GM12878 (cell line): ENCODE measurements around the gene GALNT12. TPM values are rescaled to one million over a fixed set of nuclear protein-coding genes. Genes with fewer than 3 reads are reported as not detected.
A peak's percentile ranks its signal among the peaks of the same experiment; 100 is the strongest.

Experiments
- ATAC-seq: fragments of 200-7000 bp; cut with Tn5 transposase; 3 replicates; pipeline ENCODE4 v1.9.1; 2020; ENCODE audit warnings: mild to moderate bottlenecking, moderate library complexity
- BruUV-seq: library from RNA; stranded (reverse); fragments of 400-500 nt; replicated peaks from 2 replicates; lab custom pipeline; 2021; lab: Mats Ljungman, UMichigan
- CTCF ChIA-PET: fragments of 300-600 bp; sonication (Branson Sonifier 250); formaldehyde crosslinking; extraction: SDS; loops from one replicate; lab custom pipeline; 2021; ENCODE audit warnings: inconsistent platforms; lab: Yijun Ruan, JAX
- POLR2A ChIA-PET: fragments of 350-600 bp; formaldehyde crosslinking; extraction: SDS; loops from one replicate; lab custom pipeline; 2021; ENCODE audit warnings: inconsistent platforms; lab: Charles Lee
- RAD21 ChIA-PET: fragments of 300-600 bp; sonication (Branson Sonifier 250); formaldehyde crosslinking; loops from one replicate; lab custom pipeline; 2023; ENCODE audit warnings: antibody characterized with exemption; ENCODE audit not compliant: unreplicated experiment; lab: Charles Lee
- SMC1A ChIA-PET: fragments of 300-600 bp; sonication (Branson Sonifier 250); formaldehyde crosslinking; loops from one replicate; lab custom pipeline; 2023; ENCODE audit not compliant: unreplicated experiment, uncharacterized antibody; lab: Charles Lee
- DNase-seq: peaks from one replicate; pipeline ENCODE4 v3.0.0-alpha.2; 2011; ENCODE audit warnings: low read depth, low spot score
- FAIRE-seq: peaks from 3 replicates; lab custom pipeline; 2011; peaks lifted over from hg19 to GRCh38; lab: Jason Lieb, UNC
- H2AFZ ChIP-seq: 2 replicates; pipeline ENCODE4 v1.6.0; 2011; ENCODE audit warnings: low read depth, low read length, control low read depth; ENCODE audit not compliant: control insufficient read depth
- H3K27ac ChIP-seq: 2 replicates; pipeline ENCODE4 v1.5.1; 2011; ENCODE audit warnings: control low read depth; ENCODE audit not compliant: control insufficient read depth, insufficient read depth
- H3K27me3 ChIP-seq, 2 experiments: replicated peaks in 1 of 2; 2 replicates each; pipeline versions ENCODE4 v1.6.0 to v1.6.1; 2011; ENCODE audit warnings: low read length in 1 of 2; ENCODE audit not compliant: control insufficient read depth in 2 of 2, insufficient read depth in 2 of 2
- H3K36me3 ChIP-seq, 2 experiments: 2 replicates each; pipeline ENCODE4 v1.5.1; 2011; ENCODE audit warnings: low read length in 1 of 2; ENCODE audit not compliant: control insufficient read depth in 2 of 2, insufficient read depth in 2 of 2
- H3K4me1 ChIP-seq: 2 replicates; pipeline ENCODE4 v1.6.1; 2011; ENCODE audit warnings: mild to moderate bottlenecking, low read length, moderate library complexity, mixed read lengths; ENCODE audit not compliant: control insufficient read depth, insufficient read depth
- H3K4me2 ChIP-seq: 2 replicates; pipeline ENCODE4 v1.6.0; 2011; ENCODE audit warnings: control low read depth; ENCODE audit not compliant: control insufficient read depth, insufficient read depth
- H3K4me3 ChIP-seq: fragments of 200-600 bp; sonication (generic); 2 replicates; pipeline ENCODE4 v1.5.1; 2016
- H3K79me2 ChIP-seq: 2 replicates; pipeline ENCODE4 v1.6.0; 2011; ENCODE audit warnings: low read length; ENCODE audit not compliant: control insufficient read depth, insufficient read depth
- H3K9ac ChIP-seq: 2 replicates; pipeline ENCODE4 v1.8.0; 2011; ENCODE audit warnings: low read length, control low read depth, mixed read lengths; ENCODE audit not compliant: control insufficient read depth, insufficient read depth
- H3K9me3 ChIP-seq: replicated peaks from 3 replicates; pipeline ENCODE4 v1.5.1; 2011; ENCODE audit warnings: mild to moderate bottlenecking, low read length; ENCODE audit not compliant: control insufficient read depth, insufficient read depth
- H4K20me1 ChIP-seq: 2 replicates; pipeline ENCODE4 v1.6.0; 2011; ENCODE audit not compliant: control insufficient read depth, insufficient read depth
- CUX1 ChIP-seq: IDR thresholded peaks from 2 replicates; pipeline ENCODE4 v1.6.1; 2012; ENCODE audit warnings: improper control_type of control experiment, low read depth, low read length; ENCODE audit not compliant: insufficient replicate concordance
- FOXM1 ChIP-seq: IDR thresholded peaks from 2 replicates; pipeline ENCODE4 v1.6.1; 2012; ENCODE audit warnings: low read depth, mild to moderate bottlenecking, inconsistent platforms, low read length, moderate library complexity
- HDGF ChIP-seq: fragments of 450-650 bp; IDR thresholded peaks from 2 replicates; pipeline ENCODE4 v1.6.1; 2016; ENCODE audit warnings: antibody characterized with exemption
- IKZF1 ChIP-seq: fragments of 450-650 bp; conservative IDR thresholded peaks from 2 replicates; pipeline ENCODE4 v1.6.1; 2017; ENCODE audit warnings: antibody characterized with exemption, mild to moderate bottlenecking
- IRF3 ChIP-seq: fragments of 450-650 bp; IDR thresholded peaks from 2 replicates; pipeline ENCODE4 v1.6.1; 2014; ENCODE audit warnings: mild to moderate bottlenecking
- IRF4 ChIP-seq: IDR thresholded peaks from 2 replicates; pipeline ENCODE4 v1.6.1; 2011; ENCODE audit warnings: low read depth, low read length
- MTA3 ChIP-seq: IDR thresholded peaks from 2 replicates; pipeline ENCODE4 v1.6.1; 2012; ENCODE audit warnings: low read length, inconsistent platforms, borderline replicate concordance
- SMC3 ChIP-seq: IDR thresholded peaks from 2 replicates; pipeline ENCODE4 v1.6.1; 2011; ENCODE audit warnings: low read length, improper control_type of control experiment, borderline replicate concordance
- YBX1 ChIP-seq: fragments of 450-650 bp; IDR thresholded peaks from 2 replicates; pipeline ENCODE4 v1.6.1; 2016; ENCODE audit warnings: antibody characterized with exemption
- YY1 ChIP-seq: IDR thresholded peaks from 2 replicates; pipeline ENCODE4 v1.6.1; 2011; ENCODE audit warnings: low read depth, mild to moderate bottlenecking, low read length
- ZNF592 ChIP-seq: fragments of 450-650 bp; IDR thresholded peaks from 2 replicates; pipeline ENCODE4 v1.6.1; 2017; ENCODE audit warnings: mild to moderate bottlenecking, moderate library complexity
- WGBS: methylation state at CpG from one replicate; pipeline ENCODE4 v1.1.6; 2016; ENCODE audit warnings: low lambda C conversion rate; ENCODE audit not compliant: insufficient replicate concordance, insufficient coverage; ENCODE audit errors: missing lambda C conversion rate; 5-methylcytosine and 5-hydroxymethylcytosine counted together
- in situ Hi-C: fragments of 300-500 bp; cut with MboI; formaldehyde crosslinking; loops from 9 replicates; pipeline ENCODE4 v1.14.3; 2018; ENCODE audit warnings: mixed read lengths
- intact Hi-C: fragments of 100-400 bp; cut with micrococcal nuclease; formaldehyde crosslinking; loops from one replicate; pipeline ENCODE4 v1.14.2; 2022; ENCODE audit not compliant: unreplicated experiment
- polyA plus RNA-seq, 11 experiments: library from polyadenylated mRNA; depleted of rRNA in 4 of 11; unstranded in 6 of 11; stranded (reverse) in 5 of 11; fragments of >200 nt; fragmentation: Nextera tagmentation in 4 of 11; fragmentation: Illumina TruSeq in 1 of 11; extraction: Ambion mirVana in 4 of 11; extraction: Trizol in 1 of 11; gene quantifications; 1 replicate in 1 of 11; 2 replicates in 10 of 11; pipeline versions ENCODE4 v1.2.1 to v1.2.3, GENCODE V29; 2011 to 2016; ENCODE audit warnings: inconsistent platforms in 2 of 11, missing spikeins in 2 of 11, low read depth in 1 of 11
- total RNA-seq, 4 experiments: library from RNA; depleted of rRNA in 3 of 4; stranded (reverse); fragments of >200 nt in 3 of 4; fragmentation: Illumina TruSeq in 1 of 4; extraction: Trizol in 1 of 4; gene quantifications; 2 replicates each; pipeline versions ENCODE4 v1.2.1 to v1.2.3, GENCODE V29; 2013 to 2021

The GALNT12 gene
- total and polyA plus RNA-seq, 10 of the 15 experiments (the other 5 are each of a cell fraction or from before 2014, with no cell fraction given) = 0.13 to 5.3 (median 3.2) TPM

- in situ Hi-C loops = loop anchor here (10.0 to 25.0 kb wide), 2 partner anchors 241 to 714 kb away; partner anchors contain the start of gene NANS
- TF ChIP-seq ZNF592 (no peak), IRF4 (no peak), FOXM1 (0 out of 2 replicates have a peak, but pooled peaks have one; percentile 15), IKZF1 (no peak), IRF3 (no peak), HDGF (no peak), MTA3 (no peak), YY1 (0 out of 2 replicates have a peak, but pooled peaks have one; percentile 35), SMC3 (peak; percentile 86), YBX1 (no peak), CUX1 (no peak)
Measured at GRCh38 chr9:98775831-98776441, 31.5 kb upstream of the GALNT12 start.

More at GRCh38 chr9:98775831-98776441, 31.5 kb upstream of the GALNT12 start:
- no peak overlapping the region for H3K9ac ChIP-seq
- no peak overlapping the region for H3K4me2 ChIP-seq
- peak; percentile 84 for FAIRE-seq
- H4K20me1 ChIP-seq = no peaks in the 10 kb centered on the region
- no peaks in the 10 kb centered on the region for H3K27me3 ChIP-seq
- H3K4me1 ChIP-seq = no peaks in the 10 kb centered on the region
- 12% methylated on average over 8 of the region's 8 CpGs for WGBS
- no peak for DNase-seq
- ChIA-PET SMC1A (interaction anchor here (0.7 to 3.1 kb wide), 8 partner anchors 9 to 657 kb away, joined by 3 to 13 read pairs (median 6); partner anchors contain the start of gene TRIM14), POLR2A (no interaction called here), CTCF (interaction anchor here (0.6 to 5.4 kb wide), 36 partner anchors 9 to 1094 kb away, joined by 3 to 97 read pairs (median 4); partner anchors contain the start of genes GALNT12 and TRMO), RAD21 (interaction anchor here (0.7 to 4.4 kb wide), 4 partner anchors 8 to 464 kb away, joined by 3 to 24 read pairs (median 13); no protein-coding TSS in a partner anchor)
- no peaks in the 10 kb centered on the region for H3K9me3 ChIP-seq
- no peak overlapping the region for H3K4me3 ChIP-seq
- BruUV-seq = no TSS peak
- no peaks in the 10 kb centered on the region for H3K79me2 ChIP-seq
- intact Hi-C loops = loop anchor here (1.0 kb wide), 2 partner anchors 239 to 461 kb away; no protein-coding TSS in a partner anchor
- no peaks in the 10 kb centered on the region for H3K36me3 ChIP-seq
- peak; percentile 91 for ATAC-seq
- no peak overlapping the region for H2AFZ ChIP-seq
- no peak overlapping the region for H3K27ac ChIP-seq
